IMR-90 (cell line): ENCODE data around the gene TTK. TPM values are rescaled to one million over a fixed set of nuclear protein-coding genes. Genes with fewer than 3 reads are reported as not detected.

Experiments used
- ATAC-seq: fragments of 200-7000 bp; cut with Tn5 transposase; 2 replicates; pipeline ENCODE4 v1.9.1; 2020; ENCODE audit warnings: low read depth, mild to moderate bottlenecking, moderate library complexity
- BruUV-seq: library from RNA; stranded (reverse); fragments of 400-500 nt; replicated peaks from 2 replicates; lab custom pipeline; 2021; lab: Mats Ljungman, UMichigan
- CTCF ChIA-PET: fragments of 300-600 bp; formaldehyde crosslinking; extraction: SDS; loops from one replicate; lab custom pipeline; 2021; ENCODE audit warnings: antibody characterized with exemption; lab: Yijun Ruan, JAX
- POLR2A ChIA-PET: fragments of 300-600 bp; sonication (Branson Sonifier 250); formaldehyde crosslinking; loops from one replicate; lab custom pipeline; 2022; ENCODE audit warnings: antibody characterized with exemption; ENCODE audit not compliant: unreplicated experiment; lab: Charles Lee
- DNase-seq: peaks from one replicate; pipeline ENCODE4 v3.0.0; 2013
- H2AFZ ChIP-seq: replicated peaks from 2 replicates; pipeline ENCODE3; 2013; ENCODE audit warnings: low read length, mild to moderate bottlenecking; ENCODE audit not compliant: poor library complexity
- H2AK5ac ChIP-seq: 2 replicates; pipeline ENCODE4 v1.6.1; 2013; ENCODE audit warnings: low read depth, low read length, inconsistent platforms
- H2AK9ac ChIP-seq: replicated peaks from 2 replicates; pipeline ENCODE3; 2013; ENCODE audit warnings: mild to moderate bottlenecking, low read depth, low read length, moderate library complexity; ENCODE audit not compliant: poor library complexity
- H2BK120ac ChIP-seq: 2 replicates; pipeline ENCODE4 v1.6.1; 2013; ENCODE audit warnings: low read depth, low read length, inconsistent platforms
- H2BK15ac ChIP-seq: 3 replicates; pipeline ENCODE4 v1.6.1; 2013; ENCODE audit warnings: low read depth, low read length, inconsistent platforms
- H2BK20ac ChIP-seq: 2 replicates; pipeline ENCODE4 v1.6.1; 2013; ENCODE audit warnings: low read depth, mild to moderate bottlenecking, inconsistent platforms, low read length, moderate library complexity
- H2BK5ac ChIP-seq: 2 replicates; pipeline ENCODE4 v1.6.1; 2013; ENCODE audit warnings: mild to moderate bottlenecking, low read depth, low read length, inconsistent platforms; ENCODE audit not compliant: poor library complexity, severe bottlenecking
- H3K14ac ChIP-seq: replicated peaks from 2 replicates; pipeline ENCODE4 v1.6.1; 2013; ENCODE audit warnings: low read depth, low read length, inconsistent platforms
- H3K18ac ChIP-seq: 2 replicates; pipeline ENCODE4 v1.6.1; 2013; ENCODE audit warnings: low read depth, low read length, control low read depth
- H3K23ac ChIP-seq: 2 replicates; pipeline ENCODE4 v1.6.1; 2013; ENCODE audit warnings: low read depth, low read length, inconsistent platforms
- H3K27ac ChIP-seq: 2 replicates; pipeline ENCODE4 v1.5.1; 2013; ENCODE audit warnings: mild to moderate bottlenecking, control low read depth, low read length; ENCODE audit not compliant: insufficient read depth
- H3K27me3 ChIP-seq: 2 replicates; pipeline ENCODE4 v1.6.1; 2013; ENCODE audit warnings: low read length; ENCODE audit not compliant: control insufficient read depth, insufficient read depth
- H3K36me3 ChIP-seq: 2 replicates; pipeline ENCODE4 v1.6.1; 2013; ENCODE audit warnings: low read length, mixed read lengths; ENCODE audit not compliant: control insufficient read depth, insufficient read depth
- H3K4ac ChIP-seq: 2 replicates; pipeline ENCODE4 v1.6.1; 2013; ENCODE audit warnings: low read depth, low read length, inconsistent platforms
- H3K4me1 ChIP-seq: 2 replicates; pipeline ENCODE4 v1.6.1; 2013; ENCODE audit warnings: low read length, mixed read lengths; ENCODE audit not compliant: control insufficient read depth, insufficient read depth
- H3K4me2 ChIP-seq: 2 replicates; pipeline ENCODE4 v1.6.1; 2013; ENCODE audit warnings: low read depth, mild to moderate bottlenecking, control low read depth, low read length, moderate library complexity
- H3K4me3 ChIP-seq: 2 replicates; pipeline ENCODE4 v1.5.1; 2013; ENCODE audit warnings: low read depth, mild to moderate bottlenecking, control low read depth, low read length, moderate library complexity; ENCODE audit not compliant: insufficient read depth
- H3K56ac ChIP-seq: 2 replicates; pipeline ENCODE4 v1.6.1; 2013; ENCODE audit warnings: low read length, inconsistent platforms; ENCODE audit not compliant: insufficient read depth; ENCODE audit errors: extremely low read depth
- H3K79me1 ChIP-seq, 2 experiments: 2 replicates each; pipeline ENCODE4 v1.6.1; 2013; ENCODE audit warnings: low read length in 2 of 2, inconsistent platforms in 1 of 2, low read depth in 1 of 2
- H3K9ac ChIP-seq: 2 replicates; pipeline ENCODE4 v1.6.1; 2013; ENCODE audit warnings: low read depth, low read length, control low read depth
- H3K9me1 ChIP-seq: 2 replicates; pipeline ENCODE4 v1.6.1; 2013; ENCODE audit warnings: low read length, inconsistent platforms; ENCODE audit not compliant: insufficient read depth
- H3K9me3 ChIP-seq: 2 replicates; pipeline ENCODE4 v1.6.1; 2013; ENCODE audit warnings: low read length; ENCODE audit not compliant: control insufficient read depth, insufficient read depth
- H4K20me1 ChIP-seq: 2 replicates; pipeline ENCODE4 v1.6.1; 2013; ENCODE audit warnings: low read length, inconsistent platforms; ENCODE audit not compliant: insufficient read depth
- H4K5ac ChIP-seq: 2 replicates; pipeline ENCODE4 v1.6.1; 2013; ENCODE audit warnings: mild to moderate bottlenecking, low read depth, low read length, control low read depth
- H4K8ac ChIP-seq, 2 experiments: 2 replicates each; pipeline ENCODE4 v1.6.1; 2013; ENCODE audit warnings: low read depth in 2 of 2, low read length in 2 of 2, control low read depth in 1 of 2, inconsistent platforms in 1 of 2
- H4K91ac ChIP-seq: 2 replicates; pipeline ENCODE4 v1.6.1; 2013; ENCODE audit warnings: low read depth, low read length, inconsistent platforms; ENCODE audit not compliant: insufficient read depth
- CEBPB ChIP-seq: IDR thresholded peaks from 2 replicates; pipeline ENCODE4 v1.6.1; 2012; ENCODE audit warnings: low read depth, low read length, improper control_type of control experiment
- MAZ ChIP-seq: IDR thresholded peaks from 2 replicates; pipeline ENCODE4 v1.6.1; 2012; ENCODE audit warnings: low read depth, mild to moderate bottlenecking, low read length, improper control_type of control experiment, moderate library complexity, borderline replicate concordance
- MXI1 ChIP-seq: IDR thresholded peaks from 2 replicates; pipeline ENCODE4 v1.6.1; 2012; ENCODE audit warnings: low read depth, mild to moderate bottlenecking, low read length, moderate library complexity, borderline replicate concordance
- NFE2L2 ChIP-seq: fragments of 150-350 bp; IDR thresholded peaks from 2 replicates; pipeline ENCODE4 v1.6.1; 2016; ENCODE audit warnings: low read depth, mild to moderate bottlenecking, low read length
- POLR2A ChIP-seq: IDR thresholded peaks from 2 replicates; pipeline ENCODE4 v1.6.1; 2012; ENCODE audit warnings: mild to moderate bottlenecking, low read depth, low read length
- RAD21 ChIP-seq: IDR thresholded peaks from 2 replicates; pipeline ENCODE4 v1.6.1; 2012; ENCODE audit warnings: low read length, improper control_type of control experiment
- RCOR1 ChIP-seq: IDR thresholded peaks from 2 replicates; pipeline ENCODE4 v1.6.1; 2012; ENCODE audit warnings: mild to moderate bottlenecking, low read length, improper control_type of control experiment; ENCODE audit not compliant: insufficient replicate concordance
- RFX5 ChIP-seq: IDR thresholded peaks from 2 replicates; pipeline ENCODE4 v1.8.0; 2012; ENCODE audit warnings: low read depth, mild to moderate bottlenecking, low read length, moderate library complexity
- SMC3 ChIP-seq: fragments of 150-350 bp; IDR thresholded peaks from 2 replicates; pipeline ENCODE4 v1.6.1; 2016; ENCODE audit warnings: low read depth, mild to moderate bottlenecking, antibody characterized with exemption, low read length, moderate library complexity
- USF2 ChIP-seq: fragments of 150-350 bp; IDR thresholded peaks from 2 replicates; pipeline ENCODE4 v1.6.1; 2017; ENCODE audit warnings: mild to moderate bottlenecking, antibody characterized with exemption, low read length, low read depth
- WGBS, 2 experiments: methylation state at CpG; one replicate each; pipeline versions ENCODE4 v1.1.5 to v1.1.7; 2013; ENCODE audit warnings: missing lambda C conversion rate in 2 of 2; ENCODE audit not compliant: insufficient read length in 1 of 2; ENCODE audit errors: extremely low coverage in 2 of 2; 5-methylcytosine and 5-hydroxymethylcytosine counted together
- dilution Hi-C: fragments of 300-500 bp; cut with HindIII; formaldehyde crosslinking; loops from one replicate; pipeline ENCODE4 v1.14.3; 2018; ENCODE audit warnings: low sequenced_read_pairs; ENCODE audit not compliant: unreplicated experiment
- in situ Hi-C: fragments of 300-500 bp; cut with MboI; formaldehyde crosslinking; loops from 3 replicates; pipeline ENCODE4 v1.14.3; 2019; ENCODE audit warnings: low sequenced_read_pairs, inconsistent platforms, mixed read lengths
- intact Hi-C: fragments of 100-400 bp; cut with micrococcal nuclease; formaldehyde crosslinking; loops from 2 replicates; pipeline ENCODE4 v1.10.0; 2022
- polyA plus RNA-seq, 3 experiments: library from polyadenylated mRNA; depleted of rRNA; stranded (reverse); fragments of >200 nt; gene quantifications; 2 replicates each; pipeline ENCODE4 v1.2.3, GENCODE V29; 2012; ENCODE audit warnings: low replicate concordance in 1 of 3
- total RNA-seq: library from RNA; depleted of rRNA; stranded (reverse); fragments of >200 nt; gene quantifications from 2 replicates; pipeline ENCODE4 v1.2.3, GENCODE V29; 2012
- TF ChIP-seq, protein P1 (sequence below): fragments of 150-350 bp; IDR thresholded peaks from 2 replicates; pipeline ENCODE4 v1.6.1; 2016; ENCODE audit warnings: low read depth, mild to moderate bottlenecking, low read length, moderate library complexity, borderline replicate concordance

TTK gene
- total and polyA plus RNA-seq, 2 of the 4 experiments (the other 2 are of a cell fraction): 7.5 to 21.5 TPM

- H3K27ac ChIP-seq: no peak overlapping the region
- ChIA-PET CTCF (no interaction called here), POLR2A (no interaction called here)
- no peak overlapping the region for H4K8ac ChIP-seq
- in situ Hi-C loops (no loop called here), dilution Hi-C loops (loop anchor here (25.0 kb wide), 1 partner anchor 123 kb away; no protein-coding TSS in a partner anchor), intact Hi-C loops (no loop called here)
- no peaks in the 10 kb centered on the region for H3K36me3 ChIP-seq
- H4K5ac ChIP-seq: no peak overlapping the region
- no peaks in the 10 kb centered on the region for H3K79me1 ChIP-seq
- no peaks in the 10 kb centered on the region for H4K20me1 ChIP-seq
- H3K27me3 ChIP-seq: no peaks in the 10 kb centered on the region
- H2AK5ac ChIP-seq: no peak overlapping the region
- no peaks in the 10 kb centered on the region for H3K4me1 ChIP-seq
- no peak overlapping the region for H3K56ac ChIP-seq
- H3K23ac ChIP-seq: no peak overlapping the region
- no peak overlapping the region for H2BK15ac ChIP-seq
- no peak overlapping the region for H3K4me2 ChIP-seq
- H2AFZ ChIP-seq: no peak overlapping the region
- no peaks in the 10 kb centered on the region for H3K9me3 ChIP-seq
- ATAC-seq: no peak
- H3K9me1 ChIP-seq: no peaks in the 10 kb centered on the region
- H3K9ac ChIP-seq: no peak overlapping the region
- H2AK9ac ChIP-seq: no peak overlapping the region
- WGBS, 2 experiments: no CpG with 5 or more reads among the region's 3 CpGs
- TF ChIP-seq MAZ (no peak), USF2 (no peak), POLR2A (no peak), RAD21 (no peak), CEBPB (no peak), RCOR1 (no peak), MXI1 (no peak), RFX5 (no peak), SMC3 (no peak), NFE2L2 (no peak)
- TF ChIP-seq, protein P1, sequence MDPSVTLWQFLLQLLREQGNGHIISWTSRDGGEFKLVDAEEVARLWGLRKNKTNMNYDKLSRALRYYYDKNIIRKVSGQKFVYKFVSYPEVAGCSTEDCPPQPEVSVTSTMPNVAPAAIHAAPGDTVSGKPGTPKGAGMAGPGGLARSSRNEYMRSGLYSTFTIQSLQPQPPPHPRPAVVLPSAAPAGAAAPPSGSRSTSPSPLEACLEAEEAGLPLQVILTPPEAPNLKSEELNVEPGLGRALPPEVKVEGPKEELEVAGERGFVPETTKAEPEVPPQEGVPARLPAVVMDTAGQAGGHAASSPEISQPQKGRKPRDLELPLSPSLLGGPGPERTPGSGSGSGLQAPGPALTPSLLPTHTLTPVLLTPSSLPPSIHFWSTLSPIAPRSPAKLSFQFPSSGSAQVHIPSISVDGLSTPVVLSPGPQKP: no peak
- no peak overlapping the region for H2BK20ac ChIP-seq
- no peak overlapping the region for H3K4me3 ChIP-seq
- no peak overlapping the region for H3K4ac ChIP-seq
- no peak for DNase-seq
- H4K91ac ChIP-seq: no peak overlapping the region
- H2BK120ac ChIP-seq: no peak overlapping the region
- H3K14ac ChIP-seq: no peak overlapping the region
- no peak overlapping the region for H3K18ac ChIP-seq
- no TSS peak for BruUV-seq
- no peak overlapping the region for H2BK5ac ChIP-seq
Measured at GRCh38 chr6:79964607-79965081, 39.8 kb upstream of the TTK start.
